ENCODE measurements around the gene PIBF1.

PIBF1 gene

GRCh38 chr13:72808917-72809500, 27.1 kb downstream of the PIBF1 start:
- Mint-ChIP-seq H3K27me3 (ENCODE audit: low read depth, poor library complexity) (no peaks in the 10 kb centered on the region), H3K27ac (no peak overlapping the region), H3K4me3 (no peak overlapping the region), H3K4me1 (no peaks in the 10 kb centered on the region), H3K36me3 (ENCODE audit: low read depth) (peaks cover 54% of the 10 kb centered on the region), H3K9me3 (peaks cover 4% of the 10 kb centered on the region)
- DNase-seq, result no peak
- peak; percentile 79 for TF ChIP-seq CTCF (IDR thresholded peaks at IDR 0.05)

DNA sequence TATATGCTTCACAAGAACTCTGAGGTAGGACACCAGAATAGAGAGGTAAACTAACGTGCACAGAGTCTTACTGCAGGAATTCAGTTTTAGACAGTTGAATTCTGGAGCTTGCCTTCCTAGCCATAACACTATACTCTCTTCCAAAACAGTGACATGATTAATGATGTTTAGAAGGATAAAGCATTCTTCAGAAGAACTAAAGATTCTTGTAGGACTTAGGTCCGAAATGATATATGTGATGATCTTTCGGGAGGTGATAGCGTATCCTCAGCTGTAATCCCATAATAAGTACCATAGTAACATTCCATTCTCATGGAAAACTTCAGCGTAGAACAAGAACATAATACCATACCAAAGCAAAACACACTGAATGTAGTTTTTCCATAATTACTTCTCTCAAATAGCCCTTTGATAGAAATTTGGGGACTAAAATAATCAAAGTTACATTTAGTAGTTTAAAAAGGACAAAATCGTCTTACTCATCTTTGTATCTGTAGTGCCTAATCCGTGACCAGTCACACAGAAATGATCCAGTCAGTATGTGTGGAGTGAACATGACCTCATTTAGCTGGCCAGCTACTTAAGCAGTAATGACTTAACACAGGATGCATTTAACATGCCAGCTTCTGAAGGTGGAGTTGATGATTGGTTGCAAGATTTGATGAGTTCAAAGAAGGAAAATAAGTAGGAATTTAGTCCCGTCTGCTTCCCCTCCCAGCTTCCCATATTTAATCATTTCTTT, 38.4 kb downstream of the PIBF1 start:
- H3K4me1 Mint-ChIP-seq, result no peaks in the 10 kb centered on the region
- H3K27me3 Mint-ChIP-seq (ENCODE audit: low read depth, poor library complexity), result no peaks in the 10 kb centered on the region
- H3K36me3 Mint-ChIP-seq (ENCODE audit: low read depth), result peaks cover 43% of the 10 kb centered on the region
- no peak overlapping the region for H3K4me3 Mint-ChIP-seq
- H3K9me3 Mint-ChIP-seq, result no peaks in the 10 kb centered on the region
- no peak for TF ChIP-seq CTCF (IDR thresholded peaks at IDR 0.05)
- no peak for DNase-seq
- H3K27ac Mint-ChIP-seq, result no peak overlapping the region

GRCh38 chr13:72820898-72821279, 39.0 kb downstream of the PIBF1 start:
- no peaks in the 10 kb centered on the region for H3K9me3 Mint-ChIP-seq
- no peaks in the 10 kb centered on the region for H3K27me3 Mint-ChIP-seq (ENCODE audit: low read depth, poor library complexity)
- no peak overlapping the region for H3K27ac Mint-ChIP-seq
- H3K4me3 Mint-ChIP-seq, result no peak overlapping the region
- no peak for DNase-seq
- no peak for TF ChIP-seq CTCF (IDR thresholded peaks at IDR 0.05)
- peaks cover 43% of the 10 kb centered on the region for H3K36me3 Mint-ChIP-seq (ENCODE audit: low read depth)
- no peaks in the 10 kb centered on the region for H3K4me1 Mint-ChIP-seq

DNA sequence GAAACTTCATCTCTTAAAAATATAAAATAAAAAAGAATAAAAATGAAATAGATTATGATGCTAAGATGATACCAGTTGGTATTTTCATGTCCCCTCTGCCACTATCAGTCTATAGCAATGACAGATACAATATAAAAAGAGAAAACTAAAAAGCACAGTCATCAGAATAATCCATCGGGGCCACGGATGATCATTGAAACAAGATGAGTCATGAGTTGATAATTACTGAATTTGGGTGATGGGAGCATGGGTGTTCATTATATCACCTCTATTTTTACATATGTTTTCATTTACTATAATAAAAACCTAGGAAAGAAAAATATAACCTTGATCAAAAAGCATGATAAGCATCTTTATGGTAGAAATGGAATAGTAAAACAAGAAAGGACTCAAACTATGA, 41.1 kb downstream of the PIBF1 start:
- Mint-ChIP-seq H3K27ac (no peak overlapping the region), H3K4me3 (no peak overlapping the region), H3K36me3 (ENCODE audit: low read depth) (peaks cover 56% of the 10 kb centered on the region), H3K9me3 (no peaks in the 10 kb centered on the region), H3K4me1 (no peaks in the 10 kb centered on the region), H3K27me3 (ENCODE audit: low read depth, poor library complexity) (no peaks in the 10 kb centered on the region)
- TF ChIP-seq CTCF (IDR thresholded peaks at IDR 0.05), result no peak
- no peak for DNase-seq

- Mint-ChIP-seq H3K9me3 (peaks cover 1% of the 10 kb centered on the region), H3K27ac (peak overlapping the region; percentile 33), H3K4me3 (no peak overlapping the region), H3K36me3 (ENCODE audit: low read depth) (peaks cover 56% of the 10 kb centered on the region), H3K27me3 (ENCODE audit: low read depth, poor library complexity) (no peaks in the 10 kb centered on the region), H3K4me1 (no peaks in the 10 kb centered on the region)
- no peak for TF ChIP-seq CTCF (IDR thresholded peaks at IDR 0.05)
- DNase-seq, result no peak
Measured at GRCh38 chr13:72823724-72824123, 41.8 kb downstream of the PIBF1 start.

DNA sequence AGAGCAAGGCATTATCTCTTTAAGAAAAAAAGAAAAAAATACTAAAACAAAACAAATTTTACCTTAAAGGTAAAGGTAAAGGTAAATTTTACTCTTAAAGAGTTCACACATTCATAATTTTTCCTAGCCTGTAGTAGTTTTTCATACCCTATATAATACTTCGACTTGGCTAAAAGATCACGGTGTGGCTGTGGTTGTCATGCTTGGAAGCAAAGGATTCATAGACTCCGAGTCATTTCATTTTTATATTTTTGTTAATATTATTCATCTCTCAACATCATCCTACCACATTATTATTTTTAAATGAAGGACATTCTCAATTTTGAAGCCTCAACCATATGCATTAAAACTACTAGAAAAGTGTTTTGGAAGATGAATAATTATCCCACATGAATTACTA, 52.7 kb downstream of the PIBF1 start:
- Mint-ChIP-seq H3K36me3 (ENCODE audit: low read depth) (peaks cover 56% of the 10 kb centered on the region), H3K27me3 (ENCODE audit: low read depth, poor library complexity) (no peaks in the 10 kb centered on the region), H3K27ac (no peak overlapping the region), H3K4me3 (no peak overlapping the region), H3K9me3 (peaks cover 34% of the 10 kb centered on the region), H3K4me1 (no peaks in the 10 kb centered on the region)
- DNase-seq, result no peak
- no peak for TF ChIP-seq CTCF (IDR thresholded peaks at IDR 0.05)

All from nephron progenitor cell (in vitro differentiated cells).